Measurements from ENCODE around the gene PRRC2A.

- TF ChIP-seq POLR2AphosphoS5 (IDR thresholded peaks at IDR 0.05) (no peak), EP300 (IDR thresholded peaks at IDR 0.05) (no peak)
These were observed 2.2 kb downstream of the PRRC2A start for GRCh38 chr6:31622684-31623091.

Measured in sigmoid colon (tissue), 4 donors.